Measurements from ENCODE around the gene ELMOD3.
"Not testable (repeated sequence)": the region's sequence is repeated elsewhere in the genome, so short reads cannot be mapped to it uniquely, and the experiment has no call there.

ELMOD3 gene

DNA sequence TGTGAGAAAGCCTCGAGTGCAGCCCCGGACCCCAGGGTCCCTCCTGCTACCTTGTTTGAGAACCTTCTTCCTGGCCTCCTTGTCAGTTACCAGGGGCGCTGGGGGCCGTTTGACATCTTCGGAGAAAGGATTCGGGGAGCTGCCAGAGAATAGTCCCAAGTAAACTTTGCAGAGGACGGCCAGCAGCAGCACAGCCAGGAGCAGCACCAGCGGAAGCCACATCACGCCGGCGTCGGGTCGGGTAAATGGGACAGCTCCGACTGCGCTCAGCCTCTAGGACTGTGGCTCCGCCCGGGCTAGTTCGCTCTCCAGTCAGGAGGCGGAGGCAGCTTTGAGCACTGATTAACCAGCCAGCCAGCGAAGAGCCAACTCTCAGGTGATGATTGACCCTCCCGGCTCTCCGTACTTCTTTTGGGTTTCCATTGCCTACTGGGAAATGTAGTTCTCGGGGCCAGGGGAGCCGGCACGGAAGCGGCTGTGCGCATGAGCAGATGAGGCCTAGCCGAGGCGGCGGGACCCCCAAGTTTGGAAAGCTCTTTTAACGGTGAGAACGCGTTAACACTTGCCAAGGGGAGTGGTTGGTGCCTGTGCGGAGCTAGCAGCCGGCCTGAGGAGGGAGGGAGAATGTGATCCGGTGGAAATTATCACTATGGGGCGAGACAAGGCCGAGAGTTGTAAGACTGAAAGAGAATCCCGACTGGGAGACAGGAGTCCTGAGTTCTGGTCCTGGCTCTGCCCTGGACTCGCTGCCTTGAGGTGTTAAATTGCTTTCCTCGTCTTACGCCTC is at the start of gene ELMOD3, which contains the start of gene RETSAT:
Gene ELMOD3, plus strand, starts transcription at position 484 of the 787 bp plus-strand sequence. CDS start 2,430 bp downstream, outside the sequence.
Gene RETSAT, minus strand, starts transcription at position 243 of the 787 bp plus-strand sequence. Its CDS starts 21 bp downstream, at position 222.
- peaks cover 38% of the 10 kb centered on the region for H3K4me1 Mint-ChIP-seq (ENCODE audit: low read depth)
- H3K27ac Mint-ChIP-seq = peak within 1 kb of the TSS; percentile 98
- peaks cover 37% of the 10 kb centered on the region for H3K36me3 Mint-ChIP-seq (ENCODE audit: low read depth)
- no peaks in the 10 kb centered on the region for H3K9me3 Mint-ChIP-seq
- H3K27me3 Mint-ChIP-seq (ENCODE audit: low read depth) = no peaks in the 10 kb centered on the region
- H3K4me3 Mint-ChIP-seq = peak within 1 kb of the TSS; percentile 100

- Mint-ChIP-seq H3K4me1 (ENCODE audit: low read depth) (peaks cover 24% of the 10 kb centered on the region), H3K27me3 (ENCODE audit: low read depth) (peaks cover 16% of the 10 kb centered on the region), H3K27ac (no peak overlapping the region), H3K4me3 (no peak overlapping the region), H3K9me3 (no peaks in the 10 kb centered on the region), H3K36me3 (ENCODE audit: low read depth) (peaks cover 9% of the 10 kb centered on the region)
These were observed 47.1 kb upstream of the ELMOD3 start for GRCh38 chr2:85307527-85307897.

- Mint-ChIP-seq H3K9me3 (no peaks in the 10 kb centered on the region), H3K36me3 (ENCODE audit: low read depth) (peaks cover 9% of the 10 kb centered on the region), H3K4me3 (no peak overlapping the region), H3K4me1 (ENCODE audit: low read depth) (peaks cover 24% of the 10 kb centered on the region), H3K27ac (no peak overlapping the region), H3K27me3 (ENCODE audit: low read depth) (peaks cover 13% of the 10 kb centered on the region)
These were observed 46.4 kb upstream of the ELMOD3 start for GRCh38 chr2:85308201-85308600.

DNA sequence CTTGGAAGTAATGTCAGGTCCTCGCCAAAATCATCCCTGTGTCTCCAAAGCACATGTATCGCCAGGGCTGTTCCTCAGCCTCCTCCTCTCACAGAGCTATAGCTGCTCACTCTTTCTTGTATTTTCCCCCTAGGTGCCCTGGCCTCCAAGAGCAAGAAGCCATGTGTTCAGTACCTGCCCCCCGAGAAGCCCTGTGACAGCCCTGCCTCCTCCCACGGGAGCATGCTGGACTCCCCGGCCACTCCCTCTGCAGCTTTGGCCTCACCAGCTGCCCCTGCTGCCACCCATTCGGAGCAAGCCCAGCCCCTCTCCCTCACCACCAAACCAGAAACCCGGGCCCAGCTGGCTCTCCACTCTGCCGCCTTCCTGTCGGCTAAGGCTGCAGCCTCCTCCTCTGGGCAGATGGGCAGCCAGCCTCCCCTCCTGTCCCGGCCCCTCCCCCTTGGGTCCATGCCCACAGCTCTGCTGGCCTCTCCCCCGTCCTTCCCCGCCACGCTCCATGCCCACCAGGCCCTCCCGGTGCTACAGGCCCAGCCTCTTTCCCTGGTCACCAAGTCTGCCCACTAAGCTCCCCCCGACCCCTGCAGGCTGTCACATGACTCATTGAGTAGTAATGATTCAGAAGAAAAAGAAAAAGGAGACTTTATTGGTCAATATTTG is 45.5 kb upstream of the ELMOD3 start:
- Mint-ChIP-seq H3K27me3 (ENCODE audit: low read depth) (peaks cover 10% of the 10 kb centered on the region), H3K4me3 (peak overlapping the region; percentile 79), H3K27ac (peak overlapping the region; percentile 78)

DNA sequence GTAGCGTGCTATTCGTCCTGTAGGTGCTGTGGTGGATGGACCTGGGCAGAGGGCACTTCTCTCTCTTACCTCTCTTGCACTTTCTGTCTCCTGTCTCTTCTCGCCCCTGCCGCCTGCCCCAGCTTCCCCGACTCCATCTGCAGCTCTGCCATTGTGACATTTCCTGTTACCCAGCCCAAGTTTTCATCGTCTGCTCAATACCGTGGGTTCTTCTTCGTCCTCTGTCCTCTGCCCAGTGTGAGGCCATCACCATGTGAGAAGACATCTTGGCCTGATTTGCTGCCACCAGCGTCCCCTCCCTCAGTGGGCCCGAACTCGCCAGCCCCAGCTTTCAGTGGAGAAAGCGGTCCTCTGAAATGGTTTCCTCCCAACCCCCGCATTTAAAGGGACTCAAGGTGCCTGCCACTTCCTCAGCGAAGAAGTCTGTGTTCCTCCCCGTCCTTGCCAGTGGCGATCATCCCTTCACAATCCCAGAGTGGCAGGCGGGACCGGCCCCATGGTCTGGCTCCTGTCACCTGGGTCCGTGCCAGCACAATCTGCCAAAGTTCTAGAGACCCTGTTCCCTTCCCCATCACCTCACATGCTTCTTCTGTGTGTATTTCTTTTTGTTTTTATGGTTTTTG is 44.8 kb upstream of the ELMOD3 start:
- no peaks in the 10 kb centered on the region for H3K9me3 Mint-ChIP-seq
- peak overlapping the region; percentile 78 for H3K27ac Mint-ChIP-seq
- peaks cover 26% of the 10 kb centered on the region for H3K4me1 Mint-ChIP-seq (ENCODE audit: low read depth)
- peaks cover 20% of the 10 kb centered on the region for H3K36me3 Mint-ChIP-seq (ENCODE audit: low read depth)
- H3K4me3 Mint-ChIP-seq = peak overlapping the region; percentile 79
- peaks cover 5% of the 10 kb centered on the region for H3K27me3 Mint-ChIP-seq (ENCODE audit: low read depth)

More for the DNA sequence above, 45.5 kb upstream of the ELMOD3 start:
- H3K9me3 Mint-ChIP-seq = no peaks in the 10 kb centered on the region
- H3K36me3 Mint-ChIP-seq (ENCODE audit: low read depth) = peaks cover 16% of the 10 kb centered on the region
- peaks cover 24% of the 10 kb centered on the region for H3K4me1 Mint-ChIP-seq (ENCODE audit: low read depth)

DNA sequence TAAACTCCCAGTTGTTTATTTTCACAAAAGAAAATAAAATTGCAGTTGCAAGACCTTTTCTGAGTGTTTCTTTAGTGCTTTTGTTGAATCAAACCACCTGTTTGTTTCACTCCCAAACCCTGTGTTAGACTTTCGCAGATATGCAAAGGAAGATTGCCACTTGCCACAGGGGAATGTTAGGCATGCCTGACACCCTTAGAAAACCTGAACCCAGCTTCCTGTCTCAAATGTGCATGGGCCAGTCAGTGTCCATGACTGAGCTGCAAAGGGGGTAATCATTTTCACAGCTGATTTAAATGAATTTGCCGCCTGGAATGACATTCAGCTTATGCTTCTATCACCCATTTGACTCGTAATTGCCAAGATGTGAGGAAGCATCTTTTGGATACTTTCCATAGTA is 44.2 kb upstream of the ELMOD3 start:
- peaks cover 26% of the 10 kb centered on the region for H3K4me1 Mint-ChIP-seq (ENCODE audit: low read depth)

DNA sequence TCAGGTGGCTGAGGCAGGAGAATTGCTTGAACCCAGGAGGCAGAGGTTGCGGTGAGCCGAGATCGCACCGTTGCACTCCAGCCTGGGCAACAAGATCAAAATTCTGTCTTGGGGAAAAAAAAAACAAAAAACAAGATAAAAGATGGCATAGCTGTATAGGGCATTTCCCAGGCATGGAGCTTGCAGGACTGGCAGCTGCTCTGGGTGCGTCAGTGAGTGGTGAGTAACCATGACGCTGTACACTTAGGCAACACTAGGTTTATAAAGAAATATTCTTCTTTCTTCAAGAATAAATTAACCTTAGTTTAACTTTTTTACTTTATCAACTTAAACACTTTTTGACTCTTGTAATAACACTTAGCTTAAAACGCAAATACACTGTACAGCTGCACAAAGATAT is 42.2 kb upstream of the ELMOD3 start:
- H3K4me1 Mint-ChIP-seq (ENCODE audit: low read depth) = peaks cover 31% of the 10 kb centered on the region
- no peaks in the 10 kb centered on the region for H3K9me3 Mint-ChIP-seq
- H3K36me3 Mint-ChIP-seq (ENCODE audit: low read depth) = peaks cover 38% of the 10 kb centered on the region
- H3K27ac Mint-ChIP-seq = no peak overlapping the region
- no peaks in the 10 kb centered on the region for H3K27me3 Mint-ChIP-seq (ENCODE audit: low read depth)
- no peak overlapping the region for H3K4me3 Mint-ChIP-seq

More for the DNA sequence above, 44.2 kb upstream of the ELMOD3 start:
- no peaks in the 10 kb centered on the region for H3K9me3 Mint-ChIP-seq
- peak overlapping the region; percentile 79 for H3K4me3 Mint-ChIP-seq
- peaks cover 25% of the 10 kb centered on the region for H3K36me3 Mint-ChIP-seq (ENCODE audit: low read depth)
- peak overlapping the region; percentile 22 for H3K27ac Mint-ChIP-seq
- H3K27me3 Mint-ChIP-seq (ENCODE audit: low read depth) = peaks cover 2% of the 10 kb centered on the region

GRCh38 chr2:85314884-85315242 is 39.7 kb upstream of the ELMOD3 start:
- Mint-ChIP-seq H3K9me3 (no peaks in the 10 kb centered on the region), H3K27me3 (ENCODE audit: low read depth) (no peaks in the 10 kb centered on the region), H3K4me1 (ENCODE audit: low read depth) (peaks cover 30% of the 10 kb centered on the region), H3K36me3 (ENCODE audit: low read depth) (peaks cover 45% of the 10 kb centered on the region), H3K4me3 (no peak overlapping the region), H3K27ac (no peak overlapping the region)

GRCh38 chr2:85315921-85316320 is 38.6 kb upstream of the ELMOD3 start:
- not testable (repeated sequence) for H3K27me3 Mint-ChIP-seq (ENCODE audit: low read depth); H3K4me3 Mint-ChIP-seq; H3K9me3 Mint-ChIP-seq; H3K27ac Mint-ChIP-seq
- Mint-ChIP-seq H3K4me1 (ENCODE audit: low read depth) (peaks cover 33% of the 10 kb centered on the region), H3K36me3 (ENCODE audit: low read depth) (peaks cover 54% of the 10 kb centered on the region)

GRCh38 chr2:85318222-85319074 is 36.1 kb upstream of the ELMOD3 start:
- H3K27me3 Mint-ChIP-seq (ENCODE audit: low read depth) = no peaks in the 10 kb centered on the region
- peak overlapping the region; percentile 83 for H3K27ac Mint-ChIP-seq
- peaks cover 47% of the 10 kb centered on the region for H3K4me1 Mint-ChIP-seq (ENCODE audit: low read depth)
- H3K9me3 Mint-ChIP-seq = no peaks in the 10 kb centered on the region
- H3K4me3 Mint-ChIP-seq = no peak overlapping the region
- peaks cover 72% of the 10 kb centered on the region for H3K36me3 Mint-ChIP-seq (ENCODE audit: low read depth)

GRCh38 chr2:85319796-85320195 is 34.8 kb upstream of the ELMOD3 start:
- H3K27ac Mint-ChIP-seq = peak overlapping the region; percentile 8
- H3K4me1 Mint-ChIP-seq (ENCODE audit: low read depth) = peaks cover 54% of the 10 kb centered on the region
- peak overlapping the region; percentile 10 for H3K4me3 Mint-ChIP-seq
- no peaks in the 10 kb centered on the region for H3K9me3 Mint-ChIP-seq
- no peaks in the 10 kb centered on the region for H3K27me3 Mint-ChIP-seq (ENCODE audit: low read depth)
- peaks cover 76% of the 10 kb centered on the region for H3K36me3 Mint-ChIP-seq (ENCODE audit: low read depth)

DNA sequence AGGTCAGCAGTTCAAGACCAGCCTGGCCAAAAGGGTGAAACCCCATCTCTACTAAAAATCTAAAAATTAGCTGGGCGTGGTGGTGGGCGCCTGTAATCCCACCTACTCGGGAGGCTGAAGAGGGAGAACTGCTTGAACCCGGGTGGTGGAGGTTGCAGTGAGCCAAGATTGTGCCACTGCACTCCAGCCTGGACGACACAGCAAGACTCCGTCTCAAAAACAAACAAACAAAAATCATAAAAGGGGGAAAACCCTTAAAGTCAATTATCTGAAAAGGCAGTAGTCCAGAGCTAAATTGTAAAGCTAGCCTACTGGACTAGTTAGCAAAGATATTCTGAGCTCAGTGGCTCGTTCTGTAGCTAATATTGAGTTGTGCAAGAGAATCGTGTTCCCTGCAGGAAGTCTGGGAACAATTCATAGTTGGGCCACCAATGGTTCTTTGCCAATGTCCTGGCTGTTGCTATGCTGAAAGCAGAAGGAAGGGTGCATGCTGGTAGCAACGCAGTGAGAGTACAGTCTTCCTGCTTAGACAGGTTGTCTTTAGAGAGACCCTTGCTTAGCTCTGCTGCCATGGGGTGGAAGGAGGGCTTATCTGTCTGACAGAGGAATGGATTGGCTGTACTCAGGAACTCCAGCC is 31.1 kb upstream of the ELMOD3 start:
- H3K9me3 Mint-ChIP-seq = no peaks in the 10 kb centered on the region
- H3K27me3 Mint-ChIP-seq (ENCODE audit: low read depth) = no peaks in the 10 kb centered on the region
- peaks cover 60% of the 10 kb centered on the region for H3K4me1 Mint-ChIP-seq (ENCODE audit: low read depth)
- H3K36me3 Mint-ChIP-seq (ENCODE audit: low read depth) = peaks cover 85% of the 10 kb centered on the region
- peak overlapping the region; percentile 50 for H3K27ac Mint-ChIP-seq
- H3K4me3 Mint-ChIP-seq = peak overlapping the region; percentile 96

DNA sequence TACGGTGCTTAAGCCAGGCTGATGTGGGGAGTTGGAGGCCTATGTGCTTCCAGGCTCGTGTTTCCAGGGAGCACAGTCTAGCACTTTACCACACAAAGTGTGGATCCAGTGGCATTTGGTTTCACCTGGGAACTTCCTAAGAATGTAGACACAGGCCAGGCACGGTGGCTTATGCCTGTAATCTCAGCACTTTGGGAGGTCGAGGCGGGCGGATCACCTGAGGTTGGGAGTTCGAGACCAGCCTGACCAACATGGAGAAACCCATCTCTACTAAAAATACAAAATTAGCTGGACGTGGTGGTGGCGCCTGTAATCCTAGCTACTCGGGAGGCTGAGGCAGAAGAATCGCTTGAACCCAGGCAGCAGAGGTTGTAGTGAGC is 30.6 kb upstream of the ELMOD3 start:
- peaks cover 58% of the 10 kb centered on the region for H3K4me1 Mint-ChIP-seq (ENCODE audit: low read depth)
- H3K36me3 Mint-ChIP-seq (ENCODE audit: low read depth) = peaks cover 80% of the 10 kb centered on the region
- H3K4me3 Mint-ChIP-seq = peak overlapping the region; percentile 96
- H3K27me3 Mint-ChIP-seq (ENCODE audit: low read depth); H3K9me3 Mint-ChIP-seq: not testable (repeated sequence)
- peak overlapping the region; percentile 50 for H3K27ac Mint-ChIP-seq
